ENCODE data around the gene UNC45A. TPM values are rescaled to one million over a fixed set of nuclear protein-coding genes. Genes with fewer than 3 reads are reported as not detected.

UNC45A gene
- total and polyA plus RNA-seq, 2 of the 8 experiments (the other 6 are each of a cell fraction or from before 2014, with no cell fraction given) = 74.1 to 84.2 TPM

DNA sequence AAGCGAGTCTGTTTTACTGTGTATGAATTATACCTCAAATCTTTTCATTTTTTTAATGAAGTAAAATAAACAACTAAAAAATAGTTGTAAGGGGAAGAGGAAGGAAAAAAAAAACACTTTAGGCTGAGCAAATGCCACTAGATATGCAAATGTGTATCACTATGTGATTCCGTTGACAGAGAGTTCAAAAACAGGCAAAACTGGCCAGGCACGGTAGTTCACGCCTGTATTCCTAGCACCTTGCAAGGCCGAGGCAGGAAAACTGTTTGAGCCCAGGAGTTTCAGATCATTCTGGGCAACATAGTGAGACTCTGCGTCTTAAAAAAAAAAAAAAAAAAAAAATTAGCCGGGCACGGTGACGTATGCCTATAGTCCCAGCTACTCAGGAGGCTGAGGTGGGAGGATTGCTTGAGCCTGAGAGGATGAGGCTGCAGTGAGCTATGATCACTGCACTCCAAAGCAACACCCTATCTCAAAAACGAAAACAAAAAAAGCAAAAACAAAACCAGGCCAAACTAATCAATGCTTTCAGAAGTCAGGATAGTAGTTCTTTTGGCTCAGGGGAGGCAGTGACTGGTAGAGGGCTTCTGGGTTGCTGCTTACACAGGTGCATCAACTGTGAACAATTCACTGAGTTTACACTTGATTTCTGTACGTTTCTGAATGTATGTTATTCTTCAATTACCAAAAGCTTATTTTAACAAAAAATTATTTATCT, 51.9 kb downstream of the UNC45A start (continued):
- no peak for TF ChIP-seq CTBP2 (IDR thresholded peaks at IDR 0.05; ENCODE audit: borderline replicate concordance, insufficient read depth, insufficient read length, low read length)
- TF ChIP-seq BRCA1 (IDR thresholded peaks at IDR 0.05; ENCODE audit: low read depth, low read length) = no peak
- no peak for TF ChIP-seq PHF8 (conservative IDR thresholded peaks at IDR 0.05; ENCODE audit: low read depth, low read length)
- no peak for TF ChIP-seq HDAC2 (IDR thresholded peaks at IDR 0.05; ENCODE audit: borderline replicate concordance in 1 of 2, low read depth in 2 of 2, low read length in 2 of 2)
- TF ChIP-seq BACH1 (IDR thresholded peaks at IDR 0.05; ENCODE audit: low read length) = no peak
- no peak for TF ChIP-seq SIX5 (IDR thresholded peaks at IDR 0.05; ENCODE audit: low read depth, low read length)
- no peak for TF ChIP-seq BCL11A (IDR thresholded peaks at IDR 0.05; ENCODE audit: low read depth in 2 of 2, low read length in 2 of 2)
